ENCODE measurements around the gene RDH13.

Gene RDH13

GRCh38 chr19:55053735-55054134 lies 9.2 kb downstream of the RDH13 start:
- WGBS = 96% methylated on average over 7 of the region's 7 CpGs
- H3K4me1 ChIP-seq (ENCODE audit: insufficient read depth, low read length) = no peaks in the 10 kb centered on the region
- H3K27me3 ChIP-seq (ENCODE audit: insufficient read depth, low read length) = no peaks in the 10 kb centered on the region
- no peak overlapping the region for H3K27ac ChIP-seq (ENCODE audit: low read depth, low read length)
- peaks cover 69% of the 10 kb centered on the region for H3K36me3 ChIP-seq (ENCODE audit: insufficient read depth, low read length)
- no peak overlapping the region for H3K9ac ChIP-seq (ENCODE audit: low read depth, low read length)
- H3K9me3 ChIP-seq (ENCODE audit: insufficient read depth, low read depth, low read length) = 0 out of 2 replicates have a peak, but pooled peaks cover 5% of the 10 kb centered on the region
- no peak overlapping the region for H3K4me3 ChIP-seq (ENCODE audit: low read length)

- Histone ChIP-seq H3K4me3 (ENCODE audit: low read length) (no peak overlapping the region), H3K4me1 (ENCODE audit: insufficient read depth, low read length) (no peaks in the 10 kb centered on the region), H3K36me3 (ENCODE audit: insufficient read depth, low read length) (peaks cover 75% of the 10 kb centered on the region), H3K9ac (ENCODE audit: low read depth, low read length) (no peak overlapping the region), H3K27me3 (ENCODE audit: insufficient read depth, low read length) (no peaks in the 10 kb centered on the region), H3K27ac (ENCODE audit: low read depth, low read length) (no peak overlapping the region), H3K9me3 (ENCODE audit: insufficient read depth, low read depth, low read length) (no peaks in the 10 kb centered on the region)
- WGBS = 95% methylated on average over 25 of the region's 25 CpGs
Measured at GRCh38 chr19:55050749-55051532, 12.0 kb downstream of the RDH13 start.

- no peak overlapping the region for H3K27ac ChIP-seq (ENCODE audit: low read depth, low read length)
- no peaks in the 10 kb centered on the region for H3K4me1 ChIP-seq (ENCODE audit: insufficient read depth, low read length)
- 97% methylated on average over 15 of the region's 15 CpGs for WGBS
- H3K4me3 ChIP-seq (ENCODE audit: low read length) = no peak overlapping the region
- peaks cover 74% of the 10 kb centered on the region for H3K36me3 ChIP-seq (ENCODE audit: insufficient read depth, low read length)
- no peak overlapping the region for H3K9ac ChIP-seq (ENCODE audit: low read depth, low read length)
- no peaks in the 10 kb centered on the region for H3K27me3 ChIP-seq (ENCODE audit: insufficient read depth, low read length)
- no peaks in the 10 kb centered on the region for H3K9me3 ChIP-seq (ENCODE audit: insufficient read depth, low read depth, low read length)
Measured at GRCh38 chr19:55048446-55048845, 14.5 kb downstream of the RDH13 start.

- Histone ChIP-seq H3K9ac (ENCODE audit: low read depth, low read length) (no peak overlapping the region), H3K9me3 (ENCODE audit: insufficient read depth, low read depth, low read length) (no peaks in the 10 kb centered on the region), H3K4me1 (ENCODE audit: insufficient read depth, low read length) (no peaks in the 10 kb centered on the region), H3K27ac (ENCODE audit: low read depth, low read length) (no peak overlapping the region), H3K36me3 (ENCODE audit: insufficient read depth, low read length) (peaks cover 75% of the 10 kb centered on the region), H3K27me3 (ENCODE audit: insufficient read depth, low read length) (no peaks in the 10 kb centered on the region), H3K4me3 (ENCODE audit: low read length) (no peak overlapping the region)
- WGBS = 94% methylated on average over 12 of the region's 12 CpGs
Measured at GRCh38 chr19:55047951-55048350, 15.0 kb downstream of the RDH13 start.

GRCh38 chr19:55046975-55047622 lies 15.8 kb downstream of the RDH13 start:
- H3K4me1 ChIP-seq (ENCODE audit: insufficient read depth, low read length) = no peaks in the 10 kb centered on the region
- H3K4me3 ChIP-seq (ENCODE audit: low read length) = no peak overlapping the region
- H3K27me3 ChIP-seq (ENCODE audit: insufficient read depth, low read length) = no peaks in the 10 kb centered on the region
- no peak overlapping the region for H3K27ac ChIP-seq (ENCODE audit: low read depth, low read length)
- WGBS = 96% methylated on average over 17 of the region's 17 CpGs
- H3K9me3 ChIP-seq (ENCODE audit: insufficient read depth, low read depth, low read length) = no peaks in the 10 kb centered on the region
- peaks cover 81% of the 10 kb centered on the region for H3K36me3 ChIP-seq (ENCODE audit: insufficient read depth, low read length)
- H3K9ac ChIP-seq (ENCODE audit: low read depth, low read length) = no peak overlapping the region

GRCh38 chr19:55044771-55045716 lies 17.9 kb downstream of the RDH13 start:
- Histone ChIP-seq H3K27ac (ENCODE audit: low read depth, low read length) (no peak overlapping the region), H3K9ac (ENCODE audit: low read depth, low read length) (no peak overlapping the region), H3K27me3 (ENCODE audit: insufficient read depth, low read length) (no peaks in the 10 kb centered on the region), H3K9me3 (ENCODE audit: insufficient read depth, low read depth, low read length) (no peaks in the 10 kb centered on the region), H3K36me3 (ENCODE audit: insufficient read depth, low read length) (peaks cover 84% of the 10 kb centered on the region), H3K4me3 (ENCODE audit: low read length) (no peak overlapping the region), H3K4me1 (ENCODE audit: insufficient read depth, low read length) (no peaks in the 10 kb centered on the region)
- 94% methylated on average over 30 of the region's 30 CpGs for WGBS

GRCh38 chr19:55044286-55044685 lies 18.7 kb downstream of the RDH13 start:
- H3K27ac ChIP-seq (ENCODE audit: low read depth, low read length) = no peak overlapping the region
- WGBS = 92% methylated on average over 5 of the region's 5 CpGs
- H3K36me3 ChIP-seq (ENCODE audit: insufficient read depth, low read length) = peaks cover 81% of the 10 kb centered on the region
- no peaks in the 10 kb centered on the region for H3K4me1 ChIP-seq (ENCODE audit: insufficient read depth, low read length)
- H3K4me3 ChIP-seq (ENCODE audit: low read length) = no peak overlapping the region
- H3K27me3 ChIP-seq (ENCODE audit: insufficient read depth, low read length) = no peaks in the 10 kb centered on the region
- H3K9me3 ChIP-seq (ENCODE audit: insufficient read depth, low read depth, low read length) = no peaks in the 10 kb centered on the region
- H3K9ac ChIP-seq (ENCODE audit: low read depth, low read length) = no peak overlapping the region

GRCh38 chr19:55042688-55043087 lies 20.3 kb downstream of the RDH13 start:
- Histone ChIP-seq H3K36me3 (ENCODE audit: insufficient read depth, low read length) (peaks cover 69% of the 10 kb centered on the region), H3K9ac (ENCODE audit: low read depth, low read length) (no peak overlapping the region), H3K27ac (ENCODE audit: low read depth, low read length) (no peak overlapping the region), H3K27me3 (ENCODE audit: insufficient read depth, low read length) (no peaks in the 10 kb centered on the region), H3K4me3 (ENCODE audit: low read length) (no peak overlapping the region), H3K9me3 (ENCODE audit: insufficient read depth, low read depth, low read length) (no peaks in the 10 kb centered on the region), H3K4me1 (ENCODE audit: insufficient read depth, low read length) (no peaks in the 10 kb centered on the region)
- WGBS = 79% methylated on average over 11 of the region's 11 CpGs

- Histone ChIP-seq H3K9me3 (ENCODE audit: insufficient read depth, low read depth, low read length) (no peaks in the 10 kb centered on the region), H3K27ac (ENCODE audit: low read depth, low read length) (no peak overlapping the region), H3K4me3 (ENCODE audit: low read length) (no peak overlapping the region), H3K9ac (ENCODE audit: low read depth, low read length) (no peak overlapping the region), H3K27me3 (ENCODE audit: insufficient read depth, low read length) (no peaks in the 10 kb centered on the region), H3K4me1 (ENCODE audit: insufficient read depth, low read length) (no peaks in the 10 kb centered on the region), H3K36me3 (ENCODE audit: insufficient read depth, low read length) (peaks cover 65% of the 10 kb centered on the region)
- 96% methylated on average over 9 of the region's 9 CpGs for WGBS
Measured at GRCh38 chr19:55042344-55042678, 20.6 kb downstream of the RDH13 start.

- Histone ChIP-seq H3K4me3 (ENCODE audit: low read length) (no peak overlapping the region), H3K36me3 (ENCODE audit: insufficient read depth, low read length) (peaks cover 60% of the 10 kb centered on the region), H3K9me3 (ENCODE audit: insufficient read depth, low read depth, low read length) (no peaks in the 10 kb centered on the region), H3K4me1 (ENCODE audit: insufficient read depth, low read length) (no peaks in the 10 kb centered on the region), H3K27me3 (ENCODE audit: insufficient read depth, low read length) (no peaks in the 10 kb centered on the region), H3K9ac (ENCODE audit: low read depth, low read length) (no peak overlapping the region), H3K27ac (ENCODE audit: low read depth, low read length) (no peak overlapping the region)
- 97% methylated on average over 29 of the region's 30 CpGs for WGBS
Measured at GRCh38 chr19:55041627-55042343, 21.2 kb downstream of the RDH13 start.
